Ovary (tissue), 9 donors: Measurements from ENCODE around the gene ZDHHC6. TPM values are rescaled to one million over a fixed set of nuclear protein-coding genes. Genes with fewer than 3 reads are reported as not detected.

Experiments
- DNase-seq, 5 donors: peaks; one replicate each; pipeline ENCODE4 v3.0.0-alpha.2; 2019 to 2020
- H3K27ac ChIP-seq, 2 donors: fragments of 200-600 bp; one replicate each; pipeline versions ENCODE4 v1.5.1 to v1.8.0; 2019 to 2022
- H3K27me3 ChIP-seq: fragments of 200-600 bp; one replicate; pipeline ENCODE4 v1.8.0; 2022
- H3K36me3 ChIP-seq: fragments of 200-600 bp; sonication (generic); one replicate; pipeline ENCODE4 v1.5.1; 2019
- H3K4me1 ChIP-seq: one replicate; pipeline ENCODE4 v1.8.1; 2013; ENCODE audit warnings: mild to moderate bottlenecking, moderate library complexity; ENCODE audit not compliant: insufficient read depth
- H3K4me3 ChIP-seq: fragments of 200-600 bp; sonication (generic); one replicate; pipeline ENCODE4 v1.5.1; 2017
- H3K9me3 ChIP-seq, 2 donors: fragments of 200-600 bp in 1 of 2; sonication (generic) in 1 of 2; one replicate each; pipeline versions ENCODE4 v1.5.1 to v1.8.1; 2013 to 2019; ENCODE audit warnings: mild to moderate bottlenecking in 1 of 2, moderate library complexity in 1 of 2
- EP300 ChIP-seq: sonication (generic); formaldehyde crosslinking; IDR thresholded peaks from one replicate; pipeline ENCODE4 v1.6.1; 2017; ENCODE audit warnings: antibody characterized with exemption
- POLR2A ChIP-seq: fragments of 450-650 bp; IDR thresholded peaks from one replicate; pipeline ENCODE4 v1.6.1; 2017; ENCODE audit warnings: antibody characterized with exemption, mild to moderate bottlenecking, moderate library complexity
- WGBS, 3 donors: extraction: QIAGEN DNeasy Blood & Tissue Kit in 1 of 3; methylation state at CpG; one replicate each; pipeline versions ENCODE4 v1.1.5 to v1.1.7; 2013 to 2017; 5-methylcytosine and 5-hydroxymethylcytosine counted together
- intact Hi-C, 4 donors: fragments of 100-400 bp; cut with DNase I; formaldehyde crosslinking; loops; one replicate each; pipeline versions ENCODE4 v1.11.0 to v1.15.1; 2022 to 2023
- polyA plus RNA-seq, 2 donors: library from polyadenylated mRNA; stranded (reverse); fragments of 200-250 nt in 1 of 2; fragments of 350-450 nt in 1 of 2; fragmentation: Illumina TruSeq in 1 of 2; extraction: RNeasy Lipid Tissue Mini Kit (QIAGEN cat#74804) in 1 of 2; gene quantifications; one replicate each; pipeline ENCODE4 v1.2.3, GENCODE V29; 2013 to 2014
- total RNA-seq, 7 donors: library from RNA; depleted of rRNA in 2 of 7; stranded (reverse); fragments of >200 nt in 2 of 7; fragmentation: NEBNext Ultra II Directional in 3 of 7; extraction: Animal tissue kit (Norgen Biotek cat#: 25700) in 3 of 7; gene quantifications; one replicate each; pipeline versions ENCODE4 v1.1.0 to v1.2.4, GENCODE V29; 2016 to 2023
- TF ChIP-seq, protein P1 (sequence below), 3 donors: fragments of 450-650 bp in 2 of 3; fragments of 200-600 bp in 1 of 3; IDR thresholded peaks; one replicate each; pipeline versions ENCODE4 v1.5.1 to v1.8.0; 2016 to 2022; ENCODE audit warnings: antibody characterized with exemption in 3 of 3, mild to moderate bottlenecking in 1 of 3
- donor health status: DM: no; HTN: no; CAD: no; lungs with moderate emphysema.
- donor health status: DM: no; HTN: no; CAD: no.
- donor health status: Bipolar disorder and iron deficiency.
- donor health status: DM: yes; HTN: yes; CAD: no.
- donor health status: DM: no; HTN: no; CAD: no.
- donor health status: DM: yes; HTN: yes; CAD: no.

The ZDHHC6 gene
- total and polyA plus RNA-seq, 9 donors = 14.8 to 44.7 (median 28.8) TPM

DNA sequence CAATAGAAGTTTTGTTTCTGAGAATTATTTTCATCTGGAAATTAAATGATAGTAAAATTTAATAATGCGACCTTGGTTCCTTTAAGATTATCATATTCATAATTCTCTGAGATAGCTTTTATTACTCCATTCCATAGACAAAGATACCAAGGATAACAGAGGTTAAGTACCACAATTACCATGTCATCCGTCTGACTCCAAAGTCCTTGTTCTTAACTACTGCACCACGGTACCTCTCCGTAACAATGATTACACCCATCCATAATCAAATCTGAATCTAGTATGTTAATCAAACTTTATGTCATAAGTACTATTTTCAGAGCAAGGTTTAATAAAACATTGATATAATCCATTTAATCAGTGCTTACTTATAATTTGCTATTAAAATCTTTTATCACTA is 8.4 kb downstream of the ZDHHC6 start:
- 93% methylated on average over 4 of the region's 4 CpGs for WGBS, 3 donors
- H3K4me1 ChIP-seq = no peaks in the 10 kb centered on the region
- no peak for DNase-seq
- no peak overlapping the region for H3K4me3 ChIP-seq
- no peaks in the 10 kb centered on the region for H3K36me3 ChIP-seq
- no peak for TF ChIP-seq POLR2A
- no peak for TF ChIP-seq EP300
- TF ChIP-seq, protein P1, sequence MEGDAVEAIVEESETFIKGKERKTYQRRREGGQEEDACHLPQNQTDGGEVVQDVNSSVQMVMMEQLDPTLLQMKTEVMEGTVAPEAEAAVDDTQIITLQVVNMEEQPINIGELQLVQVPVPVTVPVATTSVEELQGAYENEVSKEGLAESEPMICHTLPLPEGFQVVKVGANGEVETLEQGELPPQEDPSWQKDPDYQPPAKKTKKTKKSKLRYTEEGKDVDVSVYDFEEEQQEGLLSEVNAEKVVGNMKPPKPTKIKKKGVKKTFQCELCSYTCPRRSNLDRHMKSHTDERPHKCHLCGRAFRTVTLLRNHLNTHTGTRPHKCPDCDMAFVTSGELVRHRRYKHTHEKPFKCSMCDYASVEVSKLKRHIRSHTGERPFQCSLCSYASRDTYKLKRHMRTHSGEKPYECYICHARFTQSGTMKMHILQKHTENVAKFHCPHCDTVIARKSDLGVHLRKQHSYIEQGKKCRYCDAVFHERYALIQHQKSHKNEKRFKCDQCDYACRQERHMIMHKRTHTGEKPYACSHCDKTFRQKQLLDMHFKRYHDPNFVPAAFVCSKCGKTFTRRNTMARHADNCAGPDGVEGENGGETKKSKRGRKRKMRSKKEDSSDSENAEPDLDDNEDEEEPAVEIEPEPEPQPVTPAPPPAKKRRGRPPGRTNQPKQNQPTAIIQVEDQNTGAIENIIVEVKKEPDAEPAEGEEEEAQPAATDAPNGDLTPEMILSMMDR (IDR thresholded peaks at IDR 0.05) = no peak
- no peak overlapping the region for H3K27ac ChIP-seq
- intact Hi-C loops = no loop called here
- no peaks in the 10 kb centered on the region for H3K9me3 ChIP-seq
- no peaks in the 10 kb centered on the region for H3K27me3 ChIP-seq

DNA sequence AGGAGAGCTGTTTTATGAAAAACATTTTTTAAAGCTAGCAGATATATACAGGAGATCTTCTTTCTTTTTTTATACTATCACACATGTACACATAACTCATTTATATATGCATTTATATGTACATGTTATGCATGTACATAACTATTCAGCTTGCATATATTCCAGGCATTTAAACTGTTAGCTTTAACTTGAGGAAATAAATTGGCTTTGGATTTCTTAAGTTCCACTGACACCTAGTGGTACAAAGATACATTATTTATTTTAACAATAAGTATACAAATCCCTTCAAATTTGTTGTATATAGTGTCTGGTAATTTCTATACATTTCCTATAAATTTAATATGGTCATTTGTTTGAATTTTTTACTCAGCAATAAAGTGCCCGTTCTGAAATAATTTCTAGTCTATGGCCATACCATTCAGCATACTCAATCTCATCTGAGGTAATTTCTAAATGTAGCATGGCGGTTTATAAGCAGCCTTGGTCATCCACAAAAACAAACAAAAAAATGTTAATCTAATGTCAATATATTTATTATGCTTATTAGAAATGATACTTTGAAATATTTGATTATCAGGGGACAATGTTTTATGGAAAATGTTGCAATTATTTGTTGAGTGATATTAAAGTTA is 11.6 kb downstream of the ZDHHC6 start:
- no peaks in the 10 kb centered on the region for H3K36me3 ChIP-seq
- TF ChIP-seq EP300 = no peak
- TF ChIP-seq, protein P1 (IDR thresholded peaks at IDR 0.05) = peak in 1 of 3 donors; percentile 10
- H3K27me3 ChIP-seq = no peaks in the 10 kb centered on the region

DNA sequence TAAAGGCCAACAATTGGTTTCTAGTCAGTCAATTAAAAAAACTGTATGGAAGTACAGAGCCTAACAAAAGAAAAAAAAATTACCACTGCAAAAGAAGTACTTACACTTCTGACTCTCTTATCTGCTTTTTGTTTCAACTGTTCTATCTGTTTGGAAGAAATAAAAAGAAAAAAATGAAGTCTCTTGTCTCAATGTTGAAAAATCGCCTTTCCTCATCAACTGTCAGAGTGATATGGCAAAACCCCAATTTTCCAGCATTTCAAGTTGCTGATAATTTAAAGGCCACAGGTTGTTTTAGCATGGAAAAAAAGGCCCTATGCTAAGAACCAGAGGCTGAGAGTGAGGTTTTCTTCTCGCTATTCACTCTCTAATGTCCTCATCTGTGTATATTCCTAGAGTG is 13.6 kb downstream of the ZDHHC6 start:
- H3K4me1 ChIP-seq = no peaks in the 10 kb centered on the region
- DNase-seq = no peak
- no peaks in the 10 kb centered on the region for H3K9me3 ChIP-seq
- H3K27ac ChIP-seq = no peak overlapping the region
- intact Hi-C loops = no loop called here
- H3K36me3 ChIP-seq = no peaks in the 10 kb centered on the region
- H3K4me3 ChIP-seq = no peak overlapping the region
- 92 to 94% (median 94%) methylated on average over 2 of the region's 2 CpGs for whole genome bisulfite sequencing, 3 donors
- no peak for TF ChIP-seq POLR2A
- TF ChIP-seq, protein P1 (IDR thresholded peaks at IDR 0.05) = no peak
- TF ChIP-seq EP300 = no peak
- no peaks in the 10 kb centered on the region for H3K27me3 ChIP-seq

More for the DNA sequence above, 11.6 kb downstream of the ZDHHC6 start:
- H3K9me3 ChIP-seq = no peaks in the 10 kb centered on the region
- H3K4me3 ChIP-seq = no peak overlapping the region
- WGBS, 3 donors = 84 to 86% (median 86%) methylated on average over 2 of the region's 2 CpGs
- DNase-seq = no peak
- intact Hi-C loops = no loop called here
- H3K4me1 ChIP-seq = no peaks in the 10 kb centered on the region
- no peak overlapping the region for H3K27ac ChIP-seq

GRCh38 chr10:112429654-112430230 is 17.0 kb downstream of the ZDHHC6 start:
- 75 to 78% (median 77%) methylated on average over 13 to 15 of the region's 15 CpGs for WGBS, 3 donors
- no peaks in the 10 kb centered on the region for H3K36me3 ChIP-seq
- no peaks in the 10 kb centered on the region for H3K27me3 ChIP-seq
- no peaks in the 10 kb centered on the region for H3K4me1 ChIP-seq
- H3K9me3 ChIP-seq = no peaks in the 10 kb centered on the region
- TF ChIP-seq EP300 (no peak), POLR2A (no peak)
- TF ChIP-seq, protein P1 (IDR thresholded peaks at IDR 0.05) = no peak
- no peak for DNase-seq
- intact Hi-C loops = no loop called here
- no peak overlapping the region for H3K27ac ChIP-seq
- no peak overlapping the region for H3K4me3 ChIP-seq
